GM12878 (cell line): Measurements from ENCODE around the gene CEP170B. TPM values are rescaled to one million over a fixed set of nuclear protein-coding genes. Genes with fewer than 3 reads are reported as not detected.

Experiments
- ATAC-seq: fragments of 200-7000 bp; cut with Tn5 transposase; 3 replicates; pipeline ENCODE4 v1.9.1; 2020; ENCODE audit warnings: mild to moderate bottlenecking, moderate library complexity
- BruUV-seq: library from RNA; stranded (reverse); fragments of 400-500 nt; replicated peaks from 2 replicates; lab custom pipeline; 2021; lab: Mats Ljungman, UMichigan
- CTCF ChIA-PET: fragments of 300-600 bp; sonication (Branson Sonifier 250); formaldehyde crosslinking; extraction: SDS; loops from one replicate; lab custom pipeline; 2021; ENCODE audit warnings: inconsistent platforms; lab: Yijun Ruan, JAX
- POLR2A ChIA-PET: fragments of 350-600 bp; formaldehyde crosslinking; extraction: SDS; loops from one replicate; lab custom pipeline; 2021; ENCODE audit warnings: inconsistent platforms; lab: Charles Lee
- RAD21 ChIA-PET: fragments of 300-600 bp; sonication (Branson Sonifier 250); formaldehyde crosslinking; loops from one replicate; lab custom pipeline; 2023; ENCODE audit warnings: antibody characterized with exemption; ENCODE audit not compliant: unreplicated experiment; lab: Charles Lee
- SMC1A ChIA-PET: fragments of 300-600 bp; sonication (Branson Sonifier 250); formaldehyde crosslinking; loops from one replicate; lab custom pipeline; 2023; ENCODE audit not compliant: unreplicated experiment, uncharacterized antibody; lab: Charles Lee
- DNase-seq: peaks from one replicate; pipeline ENCODE4 v3.0.0-alpha.2; 2011; ENCODE audit warnings: low read depth, low spot score
- FAIRE-seq: peaks from 3 replicates; lab custom pipeline; 2011; peaks lifted over from hg19 to GRCh38; lab: Jason Lieb, UNC
- H2AFZ ChIP-seq: 2 replicates; pipeline ENCODE4 v1.6.0; 2011; ENCODE audit warnings: low read depth, low read length, control low read depth; ENCODE audit not compliant: control insufficient read depth
- H3K27ac ChIP-seq: 2 replicates; pipeline ENCODE4 v1.5.1; 2011; ENCODE audit warnings: control low read depth; ENCODE audit not compliant: control insufficient read depth, insufficient read depth
- H3K27me3 ChIP-seq, 2 experiments: replicated peaks in 1 of 2; 2 replicates each; pipeline versions ENCODE4 v1.6.0 to v1.6.1; 2011; ENCODE audit warnings: low read length in 1 of 2; ENCODE audit not compliant: control insufficient read depth in 2 of 2, insufficient read depth in 2 of 2
- H3K36me3 ChIP-seq, 2 experiments: 2 replicates each; pipeline ENCODE4 v1.5.1; 2011; ENCODE audit warnings: low read length in 1 of 2; ENCODE audit not compliant: control insufficient read depth in 2 of 2, insufficient read depth in 2 of 2
- H3K4me1 ChIP-seq: 2 replicates; pipeline ENCODE4 v1.6.1; 2011; ENCODE audit warnings: mild to moderate bottlenecking, low read length, moderate library complexity, mixed read lengths; ENCODE audit not compliant: control insufficient read depth, insufficient read depth
- H3K4me2 ChIP-seq: 2 replicates; pipeline ENCODE4 v1.6.0; 2011; ENCODE audit warnings: control low read depth; ENCODE audit not compliant: control insufficient read depth, insufficient read depth
- H3K4me3 ChIP-seq: fragments of 200-600 bp; sonication (generic); 2 replicates; pipeline ENCODE4 v1.5.1; 2016
- H3K79me2 ChIP-seq: 2 replicates; pipeline ENCODE4 v1.6.0; 2011; ENCODE audit warnings: low read length; ENCODE audit not compliant: control insufficient read depth, insufficient read depth
- H3K9ac ChIP-seq: 2 replicates; pipeline ENCODE4 v1.8.0; 2011; ENCODE audit warnings: low read length, control low read depth, mixed read lengths; ENCODE audit not compliant: control insufficient read depth, insufficient read depth
- H3K9me3 ChIP-seq: replicated peaks from 3 replicates; pipeline ENCODE4 v1.5.1; 2011; ENCODE audit warnings: mild to moderate bottlenecking, low read length; ENCODE audit not compliant: control insufficient read depth, insufficient read depth
- H4K20me1 ChIP-seq: 2 replicates; pipeline ENCODE4 v1.6.0; 2011; ENCODE audit not compliant: control insufficient read depth, insufficient read depth
- BHLHE40 ChIP-seq, 2 experiments: fragments of 450-650 bp in 1 of 2; IDR thresholded peaks; 2 replicates each; pipeline ENCODE4 v1.6.1; 2011 to 2017; ENCODE audit warnings: low read depth in 2 of 2, borderline replicate concordance in 1 of 2, improper control_type of control experiment in 1 of 2, low read length in 1 of 2, mild to moderate bottlenecking in 1 of 2
- E2F4 ChIP-seq: IDR thresholded peaks from 2 replicates; pipeline ENCODE4 v1.6.1; 2012; ENCODE audit warnings: low read depth, low read length, improper control_type of control experiment
- E2F8 ChIP-seq: fragments of 450-650 bp; IDR thresholded peaks from 2 replicates; pipeline ENCODE4 v1.6.1; 2018; ENCODE audit warnings: mild to moderate bottlenecking, low read depth, moderate library complexity; ENCODE audit not compliant: partially characterized antibody
- EP300 ChIP-seq, 2 experiments: fragments of 150-350 bp in 1 of 2; IDR thresholded peaks; 2 replicates each; pipeline ENCODE4 v1.6.1; 2011 to 2012; ENCODE audit warnings: low read depth in 2 of 2, low read length in 2 of 2, borderline replicate concordance in 1 of 2, improper control_type of control experiment in 1 of 2, inconsistent platforms in 1 of 2; ENCODE audit not compliant: control insufficient read depth in 1 of 2
- HDAC2 ChIP-seq: fragments of 200-600 bp; sonication (generic); IDR thresholded peaks from 2 replicates; pipeline ENCODE4 v1.6.1; 2017
- HDGF ChIP-seq: fragments of 450-650 bp; IDR thresholded peaks from 2 replicates; pipeline ENCODE4 v1.6.1; 2016; ENCODE audit warnings: antibody characterized with exemption
- JUND ChIP-seq: IDR thresholded peaks from 2 replicates; pipeline ENCODE4 v1.6.1; 2012; ENCODE audit warnings: low read depth, mild to moderate bottlenecking, low read length, improper control_type of control experiment, moderate library complexity
- LARP7 ChIP-seq: fragments of 450-650 bp; IDR thresholded peaks from 2 replicates; pipeline ENCODE4 v1.6.1; 2017; ENCODE audit warnings: mild to moderate bottlenecking
- ZBTB40 ChIP-seq: fragments of 450-650 bp; IDR thresholded peaks from 2 replicates; pipeline ENCODE4 v1.6.1; 2016; ENCODE audit warnings: mild to moderate bottlenecking, moderate library complexity, borderline replicate concordance
- ZNF24 ChIP-seq: fragments of 450-650 bp; IDR thresholded peaks from 2 replicates; pipeline ENCODE4 v1.6.1; 2017; ENCODE audit warnings: antibody characterized with exemption, mild to moderate bottlenecking
- WGBS: methylation state at CpG from one replicate; pipeline ENCODE4 v1.1.6; 2016; ENCODE audit warnings: low lambda C conversion rate; ENCODE audit not compliant: insufficient replicate concordance, insufficient coverage; ENCODE audit errors: missing lambda C conversion rate; 5-methylcytosine and 5-hydroxymethylcytosine counted together
- in situ Hi-C: fragments of 300-500 bp; cut with MboI; formaldehyde crosslinking; loops from 9 replicates; pipeline ENCODE4 v1.14.3; 2018; ENCODE audit warnings: mixed read lengths
- intact Hi-C: fragments of 100-400 bp; cut with micrococcal nuclease; formaldehyde crosslinking; loops from one replicate; pipeline ENCODE4 v1.14.2; 2022; ENCODE audit not compliant: unreplicated experiment
- polyA plus RNA-seq, 11 experiments: library from polyadenylated mRNA; depleted of rRNA in 4 of 11; unstranded in 6 of 11; stranded (reverse) in 5 of 11; fragments of >200 nt; fragmentation: Nextera tagmentation in 4 of 11; fragmentation: Illumina TruSeq in 1 of 11; extraction: Ambion mirVana in 4 of 11; extraction: Trizol in 1 of 11; gene quantifications; 1 replicate in 1 of 11; 2 replicates in 10 of 11; pipeline versions ENCODE4 v1.2.1 to v1.2.3, GENCODE V29; 2011 to 2016; ENCODE audit warnings: inconsistent platforms in 2 of 11, missing spikeins in 2 of 11, low read depth in 1 of 11
- total RNA-seq, 4 experiments: library from RNA; depleted of rRNA in 3 of 4; stranded (reverse); fragments of >200 nt in 3 of 4; fragmentation: Illumina TruSeq in 1 of 4; extraction: Trizol in 1 of 4; gene quantifications; 2 replicates each; pipeline versions ENCODE4 v1.2.1 to v1.2.3, GENCODE V29; 2013 to 2021

The CEP170B gene
- total and polyA plus RNA-seq, 10 of the 15 experiments (the other 5 are each of a cell fraction or from before 2014, with no cell fraction given), result 0.01 to 0.44 (median 0.05) TPM; not detected in 4

GRCh38 chr14:104820669-104821228, 44.3 kb upstream of the CEP170B start:
- RAD21 ChIA-PET, result no interaction called here
- Histone ChIP-seq H3K4me1 (0 out of 2 replicates have a peak, but pooled peaks cover under 1% of the 10 kb centered on the region), H3K4me2 (no peak overlapping the region), H3K4me3 (no peak overlapping the region), H3K9me3 (no peaks in the 10 kb centered on the region; the same call in 2 of the 3 replicates), H4K20me1 (no peaks in the 10 kb centered on the region), H3K79me2 (peaks cover 6% of the 10 kb centered on the region), H3K36me3 (no peaks in the 10 kb centered on the region), H2AFZ (no peak overlapping the region), H3K27ac (no peak overlapping the region), H3K9ac (no peak overlapping the region), H3K27me3 (no peaks in the 10 kb centered on the region)
- CTCF ChIA-PET, result interaction anchor here (1.9 kb wide), 1 partner anchor 52 kb away, joined by 7 read pairs; no protein-coding TSS in a partner anchor
- in situ Hi-C loops (loop anchor here (5.0 kb wide), 1 partner anchor 53 kb away; no protein-coding TSS in a partner anchor), intact Hi-C loops (no loop called here)
- no peak for TF ChIP-seq E2F8
- TF ChIP-seq ZNF24, result no peak
- TF ChIP-seq HDAC2, result no peak
- no peak for TF ChIP-seq BHLHE40 (IDR thresholded peaks at IDR 0.05; ENCODE audit: borderline replicate concordance in 1 of 2, low read depth in 2 of 2, low read length in 1 of 2)
- no peak for TF ChIP-seq HDGF
- no peak for TF ChIP-seq EP300 (IDR thresholded peaks at IDR 0.05; ENCODE audit: borderline replicate concordance in 1 of 2, control insufficient read depth in 1 of 2, low read depth in 2 of 2, low read length in 2 of 2)
- no peak for TF ChIP-seq LARP7
- no peak for TF ChIP-seq E2F4
- TF ChIP-seq JUND, result no peak
- no peak for TF ChIP-seq ZBTB40
- 90% methylated on average over 22 of the region's 22 CpGs for WGBS
- DNase-seq (no peak), ATAC-seq (no peak), FAIRE-seq (no peak)
- SMC1A ChIA-PET, result no interaction called here
- POLR2A ChIA-PET, result no interaction called here
- BruUV-seq, result no TSS peak
